AG09309 (cell line): ENCODE measurements around the gene AUTS2.

Experiments used
- DNase-seq: peaks from one replicate; pipeline ENCODE4 v3.0.0-alpha.2; 2010; ENCODE audit warnings: low read depth
- H3K4me3 ChIP-seq: 2 replicates; pipeline ENCODE4 v1.5.1; 2011; ENCODE audit warnings: mild to moderate bottlenecking, low read depth, low read length, moderate library complexity; ENCODE audit not compliant: control insufficient read depth
- TF ChIP-seq, protein P1 (sequence below): IDR thresholded peaks from 2 replicates; pipeline ENCODE4 v1.5.1; 2011; ENCODE audit warnings: mild to moderate bottlenecking, low read depth, low read length, inconsistent platforms; ENCODE audit not compliant: insufficient read depth, control insufficient read depth; ENCODE audit errors: missing control alignments

AUTS2 gene

DNA sequence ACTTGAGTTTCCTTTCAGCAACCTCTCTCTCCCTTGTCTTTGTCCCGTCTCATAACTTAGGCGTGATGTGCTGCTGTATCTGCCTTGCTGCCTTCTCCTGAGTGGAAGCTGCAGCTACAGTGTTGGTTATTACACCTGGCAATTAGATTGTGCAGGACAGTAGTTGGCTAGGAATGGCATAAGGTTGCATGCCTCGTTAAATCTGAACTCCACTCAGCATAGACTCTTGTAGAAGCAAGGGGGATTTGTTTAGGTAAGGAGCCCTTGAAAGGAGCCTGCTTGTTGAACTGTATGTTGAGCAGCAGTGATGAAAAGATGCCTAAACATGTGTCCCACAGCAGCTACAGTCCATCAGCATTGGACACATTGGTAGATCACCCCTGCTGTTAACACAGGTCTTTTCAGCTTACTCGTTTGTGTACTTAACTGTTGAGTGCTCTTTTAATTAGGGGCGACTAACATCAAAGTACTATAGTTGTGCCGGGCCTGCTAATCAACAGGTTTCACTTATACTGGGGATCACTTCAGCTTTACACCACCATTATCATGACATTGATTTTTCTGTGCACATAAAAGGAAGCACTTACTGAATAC is 225.0 kb downstream of the AUTS2 start:
- TF ChIP-seq, protein P1, sequence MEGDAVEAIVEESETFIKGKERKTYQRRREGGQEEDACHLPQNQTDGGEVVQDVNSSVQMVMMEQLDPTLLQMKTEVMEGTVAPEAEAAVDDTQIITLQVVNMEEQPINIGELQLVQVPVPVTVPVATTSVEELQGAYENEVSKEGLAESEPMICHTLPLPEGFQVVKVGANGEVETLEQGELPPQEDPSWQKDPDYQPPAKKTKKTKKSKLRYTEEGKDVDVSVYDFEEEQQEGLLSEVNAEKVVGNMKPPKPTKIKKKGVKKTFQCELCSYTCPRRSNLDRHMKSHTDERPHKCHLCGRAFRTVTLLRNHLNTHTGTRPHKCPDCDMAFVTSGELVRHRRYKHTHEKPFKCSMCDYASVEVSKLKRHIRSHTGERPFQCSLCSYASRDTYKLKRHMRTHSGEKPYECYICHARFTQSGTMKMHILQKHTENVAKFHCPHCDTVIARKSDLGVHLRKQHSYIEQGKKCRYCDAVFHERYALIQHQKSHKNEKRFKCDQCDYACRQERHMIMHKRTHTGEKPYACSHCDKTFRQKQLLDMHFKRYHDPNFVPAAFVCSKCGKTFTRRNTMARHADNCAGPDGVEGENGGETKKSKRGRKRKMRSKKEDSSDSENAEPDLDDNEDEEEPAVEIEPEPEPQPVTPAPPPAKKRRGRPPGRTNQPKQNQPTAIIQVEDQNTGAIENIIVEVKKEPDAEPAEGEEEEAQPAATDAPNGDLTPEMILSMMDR, result no peak
- H3K4me3 ChIP-seq, result no peak overlapping the region

DNA sequence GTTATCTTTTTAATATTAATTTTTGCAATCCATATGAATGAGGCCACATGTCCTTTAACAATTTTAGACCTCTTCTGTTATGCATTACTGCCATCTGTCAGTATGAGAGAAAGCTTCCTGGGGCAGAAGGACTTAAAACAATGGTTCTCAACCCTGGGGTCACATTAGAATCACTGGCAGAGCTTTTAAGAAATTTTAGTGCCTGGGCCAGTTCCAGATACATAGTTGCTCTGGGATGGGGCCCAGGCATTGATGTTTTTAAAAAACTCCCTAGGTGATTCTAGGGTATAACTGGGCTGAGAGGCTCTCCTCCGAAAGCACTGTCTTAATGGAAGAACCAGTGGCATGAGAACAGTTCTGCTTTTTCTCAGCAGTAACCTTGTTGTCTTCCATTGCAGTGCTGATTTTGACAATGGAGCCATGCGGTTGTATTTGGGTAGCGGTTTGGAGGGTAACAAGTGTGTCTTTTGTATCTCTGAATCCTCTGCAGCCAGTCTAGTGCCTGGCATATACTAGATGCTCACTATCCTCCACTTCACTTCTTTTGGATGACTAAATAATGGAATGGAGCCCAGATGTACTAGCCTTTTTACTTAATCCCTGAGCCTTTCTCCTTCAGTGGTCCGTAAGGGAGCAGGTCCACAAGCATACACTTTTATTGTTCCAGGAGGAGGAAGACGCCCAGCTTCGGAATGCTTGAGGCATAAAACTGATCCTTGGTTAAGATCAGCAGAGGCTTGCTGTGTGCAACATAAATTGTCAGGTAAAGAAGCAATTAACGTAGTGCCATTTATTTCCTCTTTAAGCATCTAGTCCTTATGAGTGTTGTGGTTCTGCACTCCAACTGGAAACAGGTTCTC is 227.1 kb downstream of the AUTS2 start:
- TF ChIP-seq, protein P1, result no peak
- no peak for DNase-seq

More for the DNA sequence above, 225.0 kb downstream of the AUTS2 start:
- DNase-seq, result no peak

DNA sequence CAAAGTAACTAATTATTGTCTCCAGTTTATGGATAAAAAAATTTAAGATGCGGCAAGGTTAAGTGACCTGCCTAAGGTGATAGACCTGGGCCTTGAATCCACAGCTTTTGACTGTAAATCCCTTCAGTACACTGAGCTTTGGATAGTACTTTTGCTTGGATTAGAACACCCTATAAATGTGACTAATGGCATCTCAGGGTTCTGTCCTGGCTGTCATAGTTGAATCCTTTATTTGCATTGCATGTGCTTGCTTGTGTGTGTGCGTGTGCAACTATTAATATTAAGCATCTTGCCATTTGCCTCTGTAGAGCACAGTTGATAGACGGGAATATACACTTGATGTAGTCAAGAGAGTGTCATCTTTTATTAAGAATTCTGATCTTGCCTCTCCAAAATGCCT is 228.0 kb downstream of the AUTS2 start:
- TF ChIP-seq, protein P1, result no peak
- no peak for DNase-seq
- no peak overlapping the region for H3K4me3 ChIP-seq

More for the DNA sequence above, 227.1 kb downstream of the AUTS2 start:
- H3K4me3 ChIP-seq, result no peak overlapping the region

GRCh38 chr7:69827140-69827539 is 228.9 kb downstream of the AUTS2 start:
- H3K4me3 ChIP-seq, result no peak overlapping the region
- DNase-seq, result no peak
- TF ChIP-seq, protein P1, result no peak

GRCh38 chr7:69827558-69827957 is 229.3 kb downstream of the AUTS2 start:
- H3K4me3 ChIP-seq, result no peak overlapping the region
- TF ChIP-seq, protein P1, result no peak
- no peak for DNase-seq

DNA sequence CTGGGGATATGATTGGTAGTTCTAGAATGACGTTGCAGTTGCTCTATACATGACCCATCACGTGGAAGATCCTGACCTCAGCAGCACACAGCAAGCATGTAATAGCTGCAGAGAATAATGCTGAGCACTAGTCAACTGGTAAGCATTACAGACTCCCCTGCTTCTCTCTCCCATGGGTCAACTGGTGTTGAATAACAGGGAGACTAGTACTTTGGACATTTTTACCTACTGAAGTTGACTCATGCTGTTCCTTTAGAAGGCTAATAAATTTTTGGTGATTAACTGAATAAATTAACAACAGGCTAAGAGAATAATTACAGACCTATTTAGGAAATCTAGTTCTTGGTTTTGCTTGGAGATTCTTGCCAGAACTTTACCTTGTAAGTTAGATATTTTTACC is 234.1 kb downstream of the AUTS2 start:
- TF ChIP-seq, protein P1, result no peak
- H3K4me3 ChIP-seq, result no peak overlapping the region
- no peak for DNase-seq
